GM18505 (cell line): Measurements from ENCODE around the gene CLIC4.

Source experiments
- ATAC-seq: cut with Tn5 transposase; IDR thresholded peaks from one replicate; pipeline ENCODE4 v1.9.1; 2021; ENCODE audit not compliant: unreplicated experiment
- POLR2A ChIP-seq: IDR thresholded peaks from 4 replicates; pipeline ENCODE4 v1.6.1; 2011; ENCODE audit warnings: borderline replicate concordance; ENCODE audit not compliant: insufficient read depth, insufficient read length; ENCODE audit errors: extremely low read depth

The CLIC4 gene

DNA sequence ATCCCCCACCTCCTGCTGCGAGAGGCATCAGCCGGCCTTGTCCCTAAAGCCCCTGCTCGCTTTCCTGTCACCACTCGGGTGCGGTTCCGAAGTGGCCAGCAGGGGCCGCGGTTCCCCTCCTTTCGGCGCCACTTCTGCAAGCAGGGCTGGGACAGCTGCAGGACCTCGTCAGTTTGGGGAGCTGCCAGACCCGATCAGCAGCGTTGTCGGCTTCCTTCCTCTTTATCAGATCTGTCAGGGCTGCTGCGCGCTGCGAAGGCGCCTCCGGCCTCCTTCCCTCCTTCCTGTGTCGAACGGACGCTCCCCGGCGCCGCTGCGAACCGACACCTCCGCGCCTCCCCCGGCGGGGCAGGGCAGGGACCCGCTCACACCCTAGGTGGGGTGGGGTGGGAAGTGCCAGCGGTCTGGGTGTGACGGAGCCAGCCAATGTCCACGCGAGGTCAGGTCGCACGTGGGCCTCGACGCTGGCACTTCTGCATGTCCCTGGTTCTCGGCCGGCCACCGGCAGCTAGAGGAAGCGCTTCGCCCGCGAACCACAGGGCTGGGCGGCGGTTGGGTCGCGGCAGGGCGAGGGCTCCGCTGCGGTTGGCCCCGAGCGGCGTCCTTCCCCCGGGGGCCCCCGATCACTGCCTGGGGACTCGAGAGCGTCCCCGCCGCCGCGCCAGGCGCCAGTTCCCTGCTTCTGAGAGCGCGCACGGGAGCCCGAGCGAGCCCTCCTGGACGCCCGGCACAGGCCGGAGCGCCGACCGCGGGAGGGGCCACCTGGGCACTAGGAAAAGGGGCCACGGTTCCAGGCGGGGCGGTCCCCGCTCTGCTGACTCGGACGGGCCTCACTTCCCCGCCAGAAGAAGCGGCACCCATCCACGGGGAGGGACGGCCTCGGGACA, 103.0 kb downstream of the CLIC4 start:
- peak; percentile 38 for TF ChIP-seq POLR2A
- ATAC-seq = peak; percentile 84

DNA sequence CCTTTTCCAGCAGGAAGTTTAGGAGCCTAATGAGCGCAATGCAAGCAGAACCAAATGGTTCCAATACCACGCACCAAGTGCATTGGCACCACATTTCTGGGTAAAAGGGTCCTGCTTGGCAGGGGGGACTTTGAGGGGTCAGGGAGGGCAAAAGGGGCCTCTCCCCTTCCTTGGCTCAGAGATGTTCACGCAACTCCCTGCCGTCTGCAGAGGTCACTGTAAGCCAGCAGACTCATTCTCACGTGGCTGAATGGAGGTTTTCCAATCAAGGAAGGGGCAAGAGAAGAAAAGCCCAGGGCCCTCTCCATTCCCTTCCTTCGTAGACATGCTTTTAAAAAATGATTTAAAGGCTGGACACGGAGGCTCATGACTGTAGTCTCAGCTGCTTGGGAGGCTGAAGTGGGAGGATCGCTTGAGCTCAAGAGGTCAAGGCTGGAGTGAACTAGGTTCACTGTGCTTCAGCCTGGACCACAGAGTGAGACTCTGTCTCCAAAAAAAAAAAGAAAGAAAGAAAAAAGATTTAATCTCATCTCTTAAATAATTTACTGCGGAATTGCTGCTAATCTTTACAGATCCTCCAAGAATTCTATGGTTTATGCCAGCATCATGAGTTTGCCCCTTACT, 104.5 kb downstream of the CLIC4 start:
- no peak for ATAC-seq
- no peak for TF ChIP-seq POLR2A

DNA sequence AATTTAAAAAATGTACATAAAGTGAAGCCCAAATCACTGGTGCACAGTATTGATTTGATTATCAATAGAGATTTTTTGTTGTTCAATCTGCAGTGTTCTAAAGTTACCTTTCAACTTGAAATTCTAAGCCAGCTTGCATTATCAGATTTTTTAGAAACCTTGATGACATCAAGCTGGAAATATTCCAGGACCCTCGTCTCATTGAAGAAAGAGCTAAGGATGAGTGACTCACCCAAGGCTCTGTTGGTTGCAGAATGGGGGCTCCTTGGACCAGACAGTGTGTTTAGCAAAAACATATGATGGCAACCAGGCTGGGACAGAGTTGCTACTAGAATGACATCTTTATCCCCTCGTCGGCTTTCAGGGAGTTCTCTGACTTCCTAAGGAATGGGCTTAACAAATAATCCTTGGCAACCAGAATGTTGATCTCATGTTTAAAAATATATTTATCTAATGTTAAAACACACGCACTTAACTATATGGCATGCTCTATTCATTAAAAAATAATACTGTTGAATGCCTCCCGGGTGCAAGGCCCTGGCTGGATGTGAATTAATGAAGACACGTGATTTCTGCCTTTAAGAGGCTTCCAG, 105.2 kb downstream of the CLIC4 start:
- ATAC-seq = no peak
- no peak for TF ChIP-seq POLR2A

- no peak for TF ChIP-seq POLR2A
- no peak for ATAC-seq
Measured at GRCh38 chr1:24853649-24854048, 108.4 kb downstream of the CLIC4 start.

DNA sequence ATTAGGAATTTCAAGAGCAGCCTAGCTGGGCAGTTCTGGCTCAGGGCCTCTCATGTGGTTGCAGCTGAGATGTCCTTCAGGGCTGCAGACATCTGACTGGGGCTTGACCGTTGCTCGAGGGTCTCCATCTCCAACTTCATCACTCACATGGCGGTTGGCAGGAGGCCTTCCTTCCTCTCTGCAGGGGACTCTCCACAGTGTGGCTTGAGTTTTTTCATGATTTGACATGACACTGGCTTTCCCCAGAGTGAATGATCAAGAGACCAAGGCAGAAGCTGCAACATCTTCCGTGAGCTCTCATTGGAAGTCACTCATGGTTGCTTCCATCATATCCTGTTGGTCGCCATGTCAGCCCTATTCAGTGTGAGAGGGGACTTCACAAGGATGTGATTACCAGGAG, 110.2 kb downstream of the CLIC4 start:
- no peak for TF ChIP-seq POLR2A
- ATAC-seq = no peak

DNA sequence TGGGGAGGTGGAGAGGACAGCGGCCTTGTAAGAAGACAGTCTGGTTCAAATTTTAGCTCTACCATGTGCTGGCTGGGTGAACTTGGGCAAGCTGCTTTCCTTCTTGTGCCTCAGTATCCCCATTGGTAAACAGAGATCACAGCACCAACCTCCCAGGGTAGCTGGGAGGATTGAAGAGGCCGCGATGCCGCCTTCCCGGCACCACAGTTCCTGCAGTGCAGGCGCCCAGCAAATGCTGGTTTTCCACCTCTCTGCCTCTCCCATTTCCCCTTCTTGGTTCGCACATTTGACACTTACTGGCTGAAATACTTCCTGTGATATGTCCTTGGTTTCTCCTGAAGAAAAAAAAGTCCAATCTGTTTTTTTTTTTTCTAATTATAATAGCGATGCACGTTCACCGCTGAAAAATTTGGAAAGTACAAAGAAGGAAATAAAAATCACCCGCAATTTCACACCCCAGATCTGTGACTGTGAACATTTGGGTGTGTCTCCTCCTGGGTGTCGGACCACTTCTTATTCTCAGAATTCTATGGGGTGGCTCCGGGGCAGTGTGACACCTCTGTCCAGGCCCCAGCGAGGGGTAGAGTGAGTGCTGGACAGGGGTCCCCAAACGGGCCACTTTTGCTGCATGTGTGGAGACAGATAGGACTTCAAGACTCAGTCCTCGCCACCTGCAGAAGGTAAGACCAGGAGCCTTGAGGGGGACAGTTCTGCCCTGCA, 111.7 kb downstream of the CLIC4 start:
- TF ChIP-seq POLR2A = no peak
- ATAC-seq = no peak

- no peak for TF ChIP-seq POLR2A
- ATAC-seq = no peak
Measured at GRCh38 chr1:24857507-24858133, 112.4 kb downstream of the CLIC4 start.

- no peak for ATAC-seq
- TF ChIP-seq POLR2A = no peak
Measured at GRCh38 chr1:24858277-24858676, 113.0 kb downstream of the CLIC4 start.

DNA sequence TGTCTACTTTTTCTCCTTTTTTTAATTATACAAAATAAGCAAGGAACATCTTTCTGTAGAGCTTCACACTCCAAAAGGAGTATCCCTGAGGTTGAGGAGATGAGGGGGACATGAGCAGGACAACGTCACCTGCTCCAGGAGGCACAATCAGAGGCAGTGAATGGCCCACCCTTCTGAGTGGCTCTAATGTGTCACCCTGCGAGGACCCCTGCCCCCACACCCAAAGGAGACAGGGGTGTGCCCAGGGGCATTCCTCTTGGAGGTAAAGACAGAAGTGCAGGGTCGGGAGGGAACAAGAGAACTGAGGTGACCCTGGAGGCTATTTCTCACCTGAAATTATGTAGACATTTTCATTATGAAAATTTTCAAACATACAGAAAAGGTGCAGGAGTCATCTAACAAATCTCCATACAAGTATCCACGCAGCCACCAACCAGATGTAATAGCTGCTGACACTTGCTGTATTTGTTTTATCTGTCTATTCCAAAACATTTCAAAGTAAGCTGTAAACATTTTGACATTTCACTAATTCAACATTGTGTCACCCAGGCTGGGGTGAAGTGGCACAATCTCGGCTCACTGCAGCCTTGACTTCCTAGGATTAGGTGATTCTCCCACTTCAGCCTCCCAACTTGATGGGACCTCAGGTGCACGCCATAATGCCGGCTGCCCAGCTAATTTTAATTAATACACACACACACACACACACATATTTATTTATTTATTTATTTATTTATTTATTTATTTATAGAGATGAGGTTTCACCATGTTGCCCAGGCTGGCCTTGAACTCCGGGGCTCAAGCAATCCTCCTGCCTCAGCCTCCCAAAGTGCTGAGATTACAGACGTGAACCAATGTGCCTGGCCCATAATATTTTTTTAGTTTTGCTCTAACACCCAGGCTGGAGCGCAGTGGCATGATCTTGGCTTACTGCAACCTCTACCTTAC, 114.1 kb downstream of the CLIC4 start:
- ATAC-seq = no peak
- no peak for TF ChIP-seq POLR2A

- no peak for ATAC-seq
- no peak for TF ChIP-seq POLR2A
Measured at GRCh38 chr1:24860841-24861240, 115.6 kb downstream of the CLIC4 start.

DNA sequence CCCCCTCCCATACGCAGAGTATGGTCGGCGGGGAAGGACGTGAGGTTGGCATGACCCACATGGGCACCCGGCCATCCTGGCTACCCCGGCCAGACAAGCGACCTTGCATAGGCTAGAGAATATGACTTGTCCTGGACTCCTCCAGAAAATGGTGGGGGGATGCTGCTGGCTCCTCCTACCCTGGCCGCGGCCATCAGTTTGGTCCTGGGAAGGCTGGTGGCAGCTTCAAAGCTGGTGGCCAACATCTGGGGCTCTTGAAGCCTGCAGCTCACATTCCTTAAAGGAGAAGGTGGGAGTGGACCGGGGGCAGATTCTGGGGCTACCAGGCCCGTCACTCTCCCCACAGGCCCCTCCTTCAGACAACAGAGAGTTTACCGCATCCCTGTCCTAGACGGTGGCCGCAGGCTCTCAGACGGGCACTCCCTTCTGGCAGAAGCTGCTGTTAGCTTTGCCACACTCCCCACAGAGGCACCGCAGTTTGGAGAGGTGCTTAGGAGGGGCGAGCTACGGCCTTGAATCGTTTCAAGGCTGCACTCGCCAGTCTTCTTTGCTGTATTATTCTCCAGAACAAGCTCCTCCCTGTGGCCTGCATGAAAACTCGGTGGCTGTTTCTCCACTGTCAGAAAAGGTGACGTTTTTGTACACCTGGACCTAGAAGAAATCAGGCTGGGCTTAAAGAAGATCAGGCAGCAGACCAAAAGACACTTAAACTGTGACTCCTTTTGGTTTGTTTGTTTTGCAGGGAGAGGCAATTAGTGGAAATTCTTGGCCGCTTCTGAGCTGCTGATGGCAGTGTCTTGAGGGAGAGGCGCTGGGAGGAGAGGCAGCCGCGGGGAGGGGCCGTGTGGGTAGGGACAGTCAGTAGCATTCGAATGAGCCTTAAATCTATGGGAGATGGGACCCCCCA, 116.8 kb downstream of the CLIC4 start:
- no peak for TF ChIP-seq POLR2A

DNA sequence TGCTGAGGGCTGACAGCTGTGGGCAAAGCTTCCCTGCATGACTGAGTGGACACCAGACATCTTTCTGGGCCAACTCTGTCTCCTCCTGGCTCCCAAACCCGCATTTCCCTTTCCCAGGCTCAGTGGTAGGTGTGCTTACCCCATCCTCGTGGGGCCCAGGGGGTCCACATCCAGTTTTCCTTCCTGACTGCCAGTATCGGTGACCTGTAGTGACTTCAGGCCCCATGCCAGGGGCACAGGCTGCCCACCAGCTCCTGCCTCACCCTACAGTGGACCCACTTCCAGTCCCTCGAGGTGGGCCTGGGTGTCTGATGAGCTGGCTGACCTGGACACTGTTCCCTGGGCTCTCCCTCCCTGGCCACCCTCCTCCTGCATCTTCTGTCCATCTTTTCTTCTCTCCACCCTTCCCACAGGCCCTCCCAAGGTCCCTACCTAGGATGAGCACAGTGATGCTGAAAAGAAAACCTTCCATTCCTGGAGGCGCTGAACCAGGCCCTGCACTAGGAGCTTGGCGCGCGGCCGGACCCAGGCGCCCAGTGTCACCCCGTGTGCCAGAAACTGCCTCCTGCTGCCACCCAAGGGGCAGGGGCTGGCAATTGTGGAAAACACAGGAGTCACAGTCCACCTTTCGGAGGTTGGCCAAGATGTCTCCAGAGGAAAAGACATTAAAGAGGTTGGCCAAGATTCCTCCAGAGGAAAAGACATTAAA, 117.7 kb downstream of the CLIC4 start:
- TF ChIP-seq POLR2A = no peak
- ATAC-seq = no peak

More for the DNA sequence above, 116.8 kb downstream of the CLIC4 start:
- no peak for ATAC-seq
